Bone marrow (tissue), 2 donors: Measurements from ENCODE around the gene WIPF1.
"Not testable (repeated sequence)": the region's sequence is repeated elsewhere in the genome, so short reads cannot be mapped to it uniquely, and the experiment has no call there.

Experiments
- DNase-seq, 2 donors: peaks; one replicate each; lab custom pipeline; 2025; lab: John Stamatoyannopoulos, UW

WIPF1 gene

GRCh38 chr2:174572556-174572955, 25.0 kb downstream of the WIPF1 start:
- DNase-seq = no peak

GRCh38 chr2:174571669-174572323, 25.8 kb downstream of the WIPF1 start:
- no peak for DNase-seq

- DNase-seq = no peak
Measured at GRCh38 chr2:174570318-174570958, 27.2 kb downstream of the WIPF1 start.

- no peak for DNase-seq
Measured at GRCh38 chr2:174569678-174570077, 27.9 kb downstream of the WIPF1 start.

GRCh38 chr2:174568425-174568824, 29.2 kb downstream of the WIPF1 start:
- DNase-seq = no peak

- DNase-seq = no peak
Measured at GRCh38 chr2:174566871-174567270, 30.7 kb downstream of the WIPF1 start.

GRCh38 chr2:174563530-174564282, 33.9 kb downstream of the WIPF1 start:
- no peak for DNase-seq

GRCh38 chr2:174561972-174562370, 35.6 kb downstream of the WIPF1 start:
- DNase-seq = no peak

GRCh38 chr2:174561283-174561971, 36.2 kb downstream of the WIPF1 start:
- DNase-seq = no peak

GRCh38 chr2:174560737-174561136, 36.9 kb downstream of the WIPF1 start:
- no peak for DNase-seq

GRCh38 chr2:174555998-174556397, 41.6 kb downstream of the WIPF1 start:
- no peak for DNase-seq

- DNase-seq = no peak
Measured at GRCh38 chr2:174554529-174555150, 43.0 kb downstream of the WIPF1 start.

GRCh38 chr2:174553811-174554493, 43.7 kb downstream of the WIPF1 start:
- DNase-seq = peak in 1 of 2 donors; percentile 16

GRCh38 chr2:174552880-174553279, 44.7 kb downstream of the WIPF1 start:
- no peak for DNase-seq

- no peak for DNase-seq
Measured at GRCh38 chr2:174551697-174552096, 45.9 kb downstream of the WIPF1 start.

GRCh38 chr2:174548646-174549045, 49.0 kb downstream of the WIPF1 start:
- DNase-seq = not testable (repeated sequence)

- not testable (repeated sequence) for DNase-seq
Measured at GRCh38 chr2:174548021-174548420, 49.6 kb downstream of the WIPF1 start.

GRCh38 chr2:174546519-174547506, 50.8 kb downstream of the WIPF1 start:
- DNase-seq = no peak

GRCh38 chr2:174545240-174545639, 52.4 kb downstream of the WIPF1 start:
- no peak for DNase-seq

- no peak for DNase-seq
Measured at GRCh38 chr2:174544802-174545201, 52.8 kb downstream of the WIPF1 start.
